ENCODE measurements around the gene ZP1. TPM values are rescaled to one million over a fixed set of nuclear protein-coding genes. Genes with fewer than 3 reads are reported as not detected.

ZP1 gene
- total and polyA plus RNA-seq, 2 of the 4 experiments (the other 2 are of a cell fraction), result 0.18 to 1.6 TPM

DNA sequence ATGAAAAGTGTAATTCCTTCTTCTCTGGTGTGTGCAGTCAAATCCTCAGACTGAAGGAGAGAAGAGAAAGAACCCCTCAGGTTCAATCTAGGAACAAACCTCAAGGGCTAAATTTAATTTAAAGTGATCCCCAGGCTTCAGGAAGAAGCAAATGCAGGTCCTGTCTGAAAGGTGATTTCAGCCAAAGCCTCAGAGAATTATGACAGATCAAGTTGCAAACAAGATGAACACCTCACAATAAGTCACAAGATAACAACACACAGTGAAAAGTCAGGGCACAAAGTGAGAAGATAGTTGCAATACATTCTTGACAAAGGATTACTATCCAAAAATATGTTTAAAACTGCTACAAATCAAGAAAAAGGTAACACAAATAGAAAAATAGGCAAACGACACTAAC lies 11.8 kb downstream of the ZP1 start:
- 0 out of 2 replicates have a peak, but pooled peaks cover 2% of the 10 kb centered on the region for H3K36me3 ChIP-seq (ENCODE audit: control insufficient read depth, insufficient read depth, low read length)
- no peaks in the 10 kb centered on the region for H4K20me1 ChIP-seq (ENCODE audit: insufficient read depth, low read length)
- no peak overlapping the region for H2AK5ac ChIP-seq (ENCODE audit: low read depth, low read length)
- ATAC-seq (ENCODE audit: low read depth) (no peak), DNase-seq (no peak)
- H4K8ac ChIP-seq (ENCODE audit: low read depth in 2 of 2, low read length in 2 of 2), result no peak overlapping the region
- POLR2A ChIA-PET (ENCODE audit: unreplicated experiment), result no interaction called here
- no peak overlapping the region for H3K4me2 ChIP-seq (ENCODE audit: low read depth, low read length)
- no peaks in the 10 kb centered on the region for H3K9me3 ChIP-seq (ENCODE audit: control insufficient read depth, insufficient read depth, low read length)
- no peaks in the 10 kb centered on the region for H3K27me3 ChIP-seq (ENCODE audit: control insufficient read depth, insufficient read depth, low read length)
- no CpG with 5 or more reads among the region's 1 CpG for WGBS, 2 experiments (ENCODE audit: extremely low coverage in 2 of 2, insufficient read length in 1 of 2)
- H4K5ac ChIP-seq (ENCODE audit: low read depth, low read length), result no peak overlapping the region
- no peak overlapping the region for H3K18ac ChIP-seq (ENCODE audit: low read depth, low read length)
- H2AK9ac ChIP-seq (replicated peaks; ENCODE audit: low read depth, low read length, poor library complexity), result no peak overlapping the region
- no peak overlapping the region for H2BK15ac ChIP-seq (ENCODE audit: low read depth, low read length)
- no peak overlapping the region for H2BK120ac ChIP-seq (ENCODE audit: low read depth, low read length)
- H3K23ac ChIP-seq (ENCODE audit: low read depth, low read length), result no peak overlapping the region
- H3K56ac ChIP-seq (ENCODE audit: extremely low read depth, insufficient read depth, low read length), result no peak overlapping the region
- H2BK20ac ChIP-seq (ENCODE audit: low read depth, low read length), result no peak overlapping the region
- no peak overlapping the region for H2BK5ac ChIP-seq (ENCODE audit: low read depth, low read length, poor library complexity, severe bottlenecking)
- no peaks in the 10 kb centered on the region for H3K9me1 ChIP-seq (ENCODE audit: insufficient read depth, low read length)
- intact Hi-C loops (cut with micrococcal nuclease), result no loop called here
- CTCF ChIA-PET, result interaction anchor here (1.7 kb wide), 1 partner anchor 8 kb away, joined by 5 read pairs; no protein-coding TSS in a partner anchor
- H3K4me1 ChIP-seq (ENCODE audit: control insufficient read depth, insufficient read depth, low read length), result no peaks in the 10 kb centered on the region
- in situ Hi-C loops (cut with MboI; ENCODE audit: low sequenced_read_pairs), result no loop called here
- dilution Hi-C loops (cut with HindIII; ENCODE audit: low sequenced_read_pairs, unreplicated experiment), result no loop called here
- H3K27ac ChIP-seq (ENCODE audit: insufficient read depth, low read length), result no peak overlapping the region
- TF ChIP-seq, protein P1, sequence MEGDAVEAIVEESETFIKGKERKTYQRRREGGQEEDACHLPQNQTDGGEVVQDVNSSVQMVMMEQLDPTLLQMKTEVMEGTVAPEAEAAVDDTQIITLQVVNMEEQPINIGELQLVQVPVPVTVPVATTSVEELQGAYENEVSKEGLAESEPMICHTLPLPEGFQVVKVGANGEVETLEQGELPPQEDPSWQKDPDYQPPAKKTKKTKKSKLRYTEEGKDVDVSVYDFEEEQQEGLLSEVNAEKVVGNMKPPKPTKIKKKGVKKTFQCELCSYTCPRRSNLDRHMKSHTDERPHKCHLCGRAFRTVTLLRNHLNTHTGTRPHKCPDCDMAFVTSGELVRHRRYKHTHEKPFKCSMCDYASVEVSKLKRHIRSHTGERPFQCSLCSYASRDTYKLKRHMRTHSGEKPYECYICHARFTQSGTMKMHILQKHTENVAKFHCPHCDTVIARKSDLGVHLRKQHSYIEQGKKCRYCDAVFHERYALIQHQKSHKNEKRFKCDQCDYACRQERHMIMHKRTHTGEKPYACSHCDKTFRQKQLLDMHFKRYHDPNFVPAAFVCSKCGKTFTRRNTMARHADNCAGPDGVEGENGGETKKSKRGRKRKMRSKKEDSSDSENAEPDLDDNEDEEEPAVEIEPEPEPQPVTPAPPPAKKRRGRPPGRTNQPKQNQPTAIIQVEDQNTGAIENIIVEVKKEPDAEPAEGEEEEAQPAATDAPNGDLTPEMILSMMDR (conservative IDR thresholded peaks at IDR 0.05; ENCODE audit: low read depth, low read length), result no peak
- H2AFZ ChIP-seq (replicated peaks; ENCODE audit: low read length, poor library complexity), result no peak overlapping the region
- H3K4me3 ChIP-seq (ENCODE audit: insufficient read depth, low read depth, low read length), result no peak overlapping the region
- H3K79me1 ChIP-seq (ENCODE audit: low read depth in 1 of 2, low read length in 2 of 2), result no peaks in the 10 kb centered on the region
- BruUV-seq (replicated peaks), result no TSS peak
- H3K4ac ChIP-seq (ENCODE audit: low read depth, low read length), result no peak overlapping the region
- no peak overlapping the region for H4K91ac ChIP-seq (ENCODE audit: insufficient read depth, low read depth, low read length)
- no peak overlapping the region for H3K9ac ChIP-seq (ENCODE audit: low read depth, low read length)
- no peak overlapping the region for H3K14ac ChIP-seq (replicated peaks; ENCODE audit: low read depth, low read length)
